Neural crest cell (in vitro differentiated cells): Measurements from ENCODE around the gene GPR78. TPM values are rescaled to one million over a fixed set of nuclear protein-coding genes. Genes with fewer than 3 reads are reported as not detected.

Source experiments
- DNase-seq: peaks from one replicate; pipeline ENCODE4 v3.0.0; 2021; ENCODE audit warnings: low read depth, mixed read lengths, low spot score
- H3K27ac Mint-ChIP-seq: one replicate; pipeline ENCODE4 v1.8.0; 2021; ENCODE audit warnings: mild to moderate bottlenecking, mixed read lengths; ENCODE audit not compliant: unreplicated experiment
- H3K27me3 Mint-ChIP-seq: 2 replicates; pipeline ENCODE4 v1.8.0; 2021; ENCODE audit warnings: low read depth, mild to moderate bottlenecking, mixed read lengths
- H3K36me3 Mint-ChIP-seq: 2 replicates; pipeline ENCODE4 v1.8.0; 2021; ENCODE audit warnings: low read depth, mild to moderate bottlenecking, mixed read lengths
- H3K4me1 Mint-ChIP-seq: 2 replicates; pipeline ENCODE4 v1.8.0; 2021; ENCODE audit warnings: mixed read lengths
- H3K4me3 Mint-ChIP-seq: one replicate; pipeline ENCODE4 v1.8.0; 2021; ENCODE audit warnings: mild to moderate bottlenecking, mixed read lengths
- H3K9me3 Mint-ChIP-seq: 2 replicates; pipeline ENCODE4 v1.8.0; 2021; ENCODE audit warnings: mixed read lengths
- CTCF ChIP-seq: fragments of 200-600 bp; sonication (generic); conservative IDR thresholded peaks from 2 replicates; pipeline ENCODE4 v1.5.0; 2021; ENCODE audit warnings: antibody characterized with exemption, mild to moderate bottlenecking
- total RNA-seq: library from RNA; stranded (reverse); gene quantifications from 2 replicates; pipeline ENCODE4 v1.2.1, GENCODE V29; 2021

Gene GPR78
- total RNA-seq, 1 donor from 2014 or later, result not detected

GRCh38 chr4:8597791-8598190 is 17.6 kb downstream of the GPR78 start:
- Mint-ChIP-seq H3K36me3 (no peaks in the 10 kb centered on the region), H3K4me1 (peaks cover 4% of the 10 kb centered on the region), H3K4me3 (no peak overlapping the region), H3K27ac (no peak overlapping the region), H3K9me3 (no peaks in the 10 kb centered on the region), H3K27me3 (peaks cover 22% of the 10 kb centered on the region)
- TF ChIP-seq CTCF, result no peak
- no peak for DNase-seq

- Mint-ChIP-seq H3K36me3 (no peaks in the 10 kb centered on the region), H3K27me3 (peaks cover 15% of the 10 kb centered on the region), H3K9me3 (no peaks in the 10 kb centered on the region), H3K4me3 (no peak overlapping the region), H3K27ac (no peak overlapping the region), H3K4me1 (peaks cover 4% of the 10 kb centered on the region)
- no peak for DNase-seq
- no peak for TF ChIP-seq CTCF
These were observed 18.3 kb downstream of the GPR78 start for GRCh38 chr4:8598391-8599090.

- no peak overlapping the region for H3K4me3 Mint-ChIP-seq
- H3K36me3 Mint-ChIP-seq, result no peaks in the 10 kb centered on the region
- TF ChIP-seq CTCF, result no peak
- H3K4me1 Mint-ChIP-seq, result peaks cover 4% of the 10 kb centered on the region
- no peak for DNase-seq
- H3K9me3 Mint-ChIP-seq, result no peaks in the 10 kb centered on the region
- H3K27me3 Mint-ChIP-seq, result peaks cover 9% of the 10 kb centered on the region
- H3K27ac Mint-ChIP-seq, result no peak overlapping the region
These were observed 18.9 kb downstream of the GPR78 start for GRCh38 chr4:8599091-8599460.

GRCh38 chr4:8599657-8600056 is 19.5 kb downstream of the GPR78 start:
- Mint-ChIP-seq H3K27ac (no peak overlapping the region), H3K27me3 (peaks cover 4% of the 10 kb centered on the region), H3K9me3 (no peaks in the 10 kb centered on the region), H3K4me3 (no peak overlapping the region), H3K36me3 (no peaks in the 10 kb centered on the region), H3K4me1 (no peaks in the 10 kb centered on the region)
- no peak for DNase-seq
- no peak for TF ChIP-seq CTCF

GRCh38 chr4:8600266-8600665 is 20.1 kb downstream of the GPR78 start:
- Mint-ChIP-seq H3K4me3 (no peak overlapping the region), H3K36me3 (no peaks in the 10 kb centered on the region), H3K4me1 (no peaks in the 10 kb centered on the region), H3K27ac (no peak overlapping the region), H3K27me3 (peaks cover 4% of the 10 kb centered on the region), H3K9me3 (no peaks in the 10 kb centered on the region)
- no peak for DNase-seq
- no peak for TF ChIP-seq CTCF
